Measurements from ENCODE around the gene ASZ1.
"Not testable (repeated sequence)": the region's sequence is repeated elsewhere in the genome, so short reads cannot be mapped to it uniquely, and the experiment has no call there.

ASZ1 gene, protein sequence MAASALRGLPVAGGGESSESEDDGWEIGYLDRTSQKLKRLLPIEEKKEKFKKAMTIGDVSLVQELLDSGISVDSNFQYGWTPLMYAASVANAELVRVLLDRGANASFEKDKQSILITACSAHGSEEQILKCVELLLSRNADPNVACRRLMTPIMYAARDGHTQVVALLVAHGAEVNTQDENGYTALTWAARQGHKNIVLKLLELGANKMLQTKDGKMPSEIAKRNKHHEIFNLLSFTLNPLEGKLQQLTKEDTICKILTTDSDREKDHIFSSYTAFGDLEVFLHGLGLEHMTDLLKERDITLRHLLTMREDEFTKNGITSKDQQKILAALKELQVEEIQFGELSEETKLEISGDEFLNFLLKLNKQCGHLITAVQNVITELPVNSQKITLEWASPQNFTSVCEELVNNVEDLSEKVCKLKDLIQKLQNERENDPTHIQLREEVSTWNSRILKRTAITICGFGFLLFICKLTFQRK

DNA sequence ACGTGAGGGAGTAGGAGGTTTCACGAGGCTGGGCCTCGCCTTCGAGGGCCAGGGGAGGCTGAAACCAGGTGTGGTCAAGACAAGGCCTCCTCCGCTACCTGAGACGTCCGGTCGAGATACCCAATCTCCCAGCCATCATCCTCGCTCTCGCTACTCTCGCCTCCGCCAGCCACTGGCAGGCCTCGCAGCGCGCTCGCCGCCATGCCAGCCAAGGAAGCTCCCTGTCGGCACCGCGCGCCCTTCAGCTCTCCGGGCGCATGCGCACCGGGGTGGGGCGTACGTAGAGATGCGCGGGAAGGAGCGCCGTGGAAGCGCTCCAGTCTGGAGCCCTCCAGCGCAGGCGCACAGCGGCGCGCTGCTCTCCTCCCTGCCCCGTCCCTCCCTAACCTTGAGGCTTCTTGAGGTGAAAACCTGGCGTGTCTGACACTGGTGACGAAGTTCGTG is at the start of gene ASZ1:
TSS of gene ASZ1 (minus strand) at position 236 of the 444 bp plus-strand sequence. CDS start at position 203, 33 bp downstream.
- DNase-seq = no peak

DNA sequence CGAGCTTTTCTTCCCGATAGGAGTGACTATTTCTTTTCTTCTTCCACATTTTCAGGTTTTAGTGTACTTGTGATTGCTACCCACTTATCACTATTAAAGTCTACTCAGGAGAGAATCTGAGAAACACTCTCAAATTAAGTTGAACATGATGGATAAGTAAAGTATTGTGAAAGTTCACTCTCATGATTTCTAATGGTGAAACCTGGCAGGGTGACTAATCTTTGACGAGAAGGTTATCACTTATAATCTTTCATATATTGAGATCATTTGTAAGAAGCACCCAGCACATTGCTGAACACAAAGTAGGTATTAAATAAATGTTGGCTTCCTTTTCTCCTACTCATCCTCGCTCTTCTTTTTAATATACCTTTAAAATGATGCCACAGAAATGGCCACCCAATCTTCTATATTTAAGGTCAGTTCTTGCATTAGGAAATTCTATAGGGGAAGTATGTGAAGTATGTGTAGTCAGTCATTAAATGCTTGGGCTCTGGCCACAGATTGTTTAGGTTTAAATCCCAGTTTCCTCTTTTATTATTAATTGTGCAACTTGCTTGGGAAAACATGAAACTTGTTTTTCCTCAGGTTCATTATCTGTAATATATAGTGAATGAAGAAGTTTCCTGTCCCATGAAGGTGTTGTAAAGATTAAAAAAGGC is 49.4 kb upstream of the ASZ1 start:
- no peak for DNase-seq

DNA sequence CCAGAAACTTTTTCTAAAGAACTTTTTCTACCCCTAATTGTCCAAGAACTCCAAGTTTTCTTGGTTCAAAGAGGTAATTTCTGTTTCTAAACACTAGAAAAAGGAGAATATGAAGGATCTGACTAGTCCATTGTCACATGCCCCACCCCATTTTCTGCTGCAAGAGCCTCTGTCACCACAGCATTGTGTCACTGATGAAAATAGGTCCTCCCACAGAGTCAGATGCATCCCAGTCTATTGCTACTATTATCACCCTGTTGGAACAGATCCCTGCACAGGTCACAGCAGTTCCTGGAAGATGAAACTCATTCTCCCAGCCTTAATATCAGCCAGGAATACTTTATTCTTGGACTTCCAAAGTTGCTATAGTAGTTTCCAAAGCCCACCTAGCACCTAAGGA is 45.0 kb upstream of the ASZ1 start:
- DNase-seq = no peak

DNA sequence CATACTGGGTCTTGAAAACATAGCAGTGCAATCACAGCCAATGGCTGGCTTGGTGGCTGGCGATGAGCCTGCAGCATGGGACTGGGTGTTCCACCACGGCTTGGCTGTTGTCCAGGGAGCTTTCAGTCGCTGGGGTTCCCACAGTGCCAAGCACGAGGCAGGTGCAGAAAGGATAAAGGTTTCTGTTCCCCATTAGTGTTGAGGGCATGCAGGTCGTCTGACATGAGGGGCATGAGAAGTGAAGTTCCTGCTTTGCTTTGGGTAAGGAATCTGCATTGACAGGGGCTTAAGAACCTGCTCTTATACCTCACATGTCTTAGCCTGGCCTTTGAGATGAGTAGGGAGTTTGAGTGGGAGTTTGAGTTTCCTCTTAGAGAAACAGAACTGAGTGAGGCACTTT is 43.5 kb upstream of the ASZ1 start:
- no peak for DNase-seq

DNA sequence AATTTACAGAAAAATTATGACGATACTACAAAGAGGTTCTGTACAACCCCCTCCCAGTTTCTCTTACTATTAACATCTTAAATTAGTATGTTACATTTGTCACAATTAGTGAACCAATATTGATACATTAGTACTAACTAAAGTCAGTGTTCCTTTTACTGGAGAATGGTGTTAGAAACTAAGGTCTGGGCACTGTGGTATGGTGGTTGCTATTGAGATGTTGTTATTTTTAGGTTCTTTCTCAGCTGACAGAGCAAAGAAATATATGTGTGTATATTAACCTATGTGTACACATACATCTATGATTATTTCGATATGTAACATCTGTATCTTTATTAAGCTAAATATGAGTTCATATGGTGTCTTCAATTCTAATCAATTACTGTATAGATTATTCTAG is 40.9 kb upstream of the ASZ1 start:
- DNase-seq = no peak

DNA sequence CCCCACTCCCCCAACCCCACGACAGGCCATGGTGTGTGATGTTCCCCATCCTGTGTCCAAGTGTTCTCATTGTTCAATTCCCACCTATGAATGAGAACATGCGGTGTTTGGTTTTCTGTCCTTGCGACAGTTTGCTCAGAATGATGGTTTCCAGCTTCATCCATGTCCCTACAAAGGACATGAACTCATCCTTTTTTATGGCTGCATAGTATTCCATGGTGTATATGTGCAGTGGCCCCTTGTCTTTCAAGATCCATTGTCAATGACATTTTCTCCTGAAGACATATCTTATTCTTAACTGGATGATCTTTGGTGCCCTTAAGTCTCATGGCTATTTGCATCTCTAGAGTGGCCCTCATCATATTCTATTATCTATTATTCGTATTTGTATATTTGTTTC is 33.5 kb upstream of the ASZ1 start:
- DNase-seq = not testable (repeated sequence)

DNA sequence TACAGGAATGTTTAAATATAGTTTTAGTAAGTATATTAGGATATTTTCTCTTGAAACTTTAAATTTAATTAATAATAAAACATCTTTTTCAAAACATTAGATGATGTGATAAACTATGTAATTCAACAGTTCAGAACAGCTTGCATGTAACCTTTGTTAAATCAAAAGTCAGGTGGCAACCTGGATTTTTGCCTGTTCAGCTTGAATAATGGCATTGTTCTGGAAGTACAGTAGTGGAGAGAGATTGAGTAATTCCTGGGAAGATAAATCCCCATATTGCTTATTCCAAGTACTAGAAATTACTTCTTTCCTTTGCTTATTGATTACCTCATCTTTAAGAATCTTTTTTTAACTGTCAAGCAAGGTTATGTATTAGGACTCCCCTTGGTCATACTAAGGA is 32.4 kb upstream of the ASZ1 start:
- DNase-seq = no peak

DNA sequence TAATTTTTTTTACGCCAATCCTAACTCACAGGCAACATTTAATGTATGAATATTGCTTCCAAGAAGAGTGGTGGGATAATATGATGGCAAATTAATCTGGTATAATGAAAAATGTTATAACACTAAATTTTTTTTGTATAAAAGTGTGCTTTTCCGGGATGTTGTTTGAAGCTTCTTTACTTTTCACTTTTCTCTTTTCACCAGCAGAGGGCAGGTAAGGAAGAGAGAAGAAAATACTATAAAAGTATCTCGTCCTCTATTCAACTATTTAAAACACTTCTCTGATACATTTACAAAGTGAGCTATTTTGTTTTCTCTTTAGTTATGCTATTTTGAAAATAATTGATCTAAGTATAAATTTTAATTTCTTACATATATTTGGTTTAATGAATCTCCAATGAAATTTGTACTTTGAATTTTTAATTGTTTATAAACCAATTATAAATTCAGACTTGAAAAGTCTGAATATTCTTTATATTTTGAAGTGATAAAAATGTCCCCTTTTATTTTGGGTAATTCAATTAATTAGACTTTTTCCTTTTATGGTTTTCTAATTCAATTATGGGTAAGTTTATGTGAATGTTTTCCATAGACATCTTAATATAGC is 31.8 kb upstream of the ASZ1 start:
- no peak for DNase-seq

DNA sequence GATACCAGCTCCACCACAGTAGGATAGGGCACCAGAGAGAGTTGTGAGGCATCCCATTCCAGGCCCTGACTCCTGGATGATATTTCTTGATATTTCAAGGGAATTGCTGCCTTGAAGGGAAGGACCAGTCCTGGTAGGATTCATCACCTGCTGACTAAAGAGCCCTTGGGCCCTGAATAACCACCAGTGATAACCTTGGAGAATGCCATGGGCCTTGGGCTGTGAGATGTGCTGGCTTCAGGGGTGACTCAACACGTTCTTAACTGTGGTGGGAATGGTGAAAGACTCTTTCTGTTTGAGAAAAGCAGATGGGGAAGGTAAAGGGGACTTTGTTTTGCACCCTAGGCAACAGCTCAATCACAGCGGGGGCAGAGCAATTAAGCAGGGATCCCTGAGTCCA is 21.4 kb upstream of the ASZ1 start:
- DNase-seq = no peak

DNA sequence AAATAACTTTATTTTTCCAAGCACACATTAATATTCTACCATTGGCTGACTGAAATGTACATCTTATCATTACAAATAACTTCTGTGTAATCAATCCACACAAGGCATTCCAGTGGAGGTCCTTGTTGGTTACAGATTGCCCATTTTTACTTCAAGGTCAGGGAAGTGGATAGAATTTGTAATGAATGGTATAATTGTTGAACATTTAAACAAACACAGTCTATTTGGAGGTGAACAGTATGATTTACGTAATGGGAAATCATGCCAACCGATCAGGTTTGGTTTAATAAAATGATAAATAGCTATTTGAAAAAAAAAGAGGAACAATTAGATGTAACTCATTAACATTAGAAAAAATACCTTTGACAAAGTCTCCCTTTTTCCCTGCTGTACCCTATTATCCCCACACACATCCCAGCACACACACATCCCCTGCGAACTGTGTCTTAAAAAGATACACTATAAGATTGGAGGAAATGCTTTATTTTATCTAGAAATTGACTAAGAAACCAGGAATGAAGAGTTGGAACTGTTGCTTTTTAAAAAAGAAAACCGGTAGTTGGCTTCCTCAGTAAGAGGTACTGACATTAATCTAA is 19.0 kb upstream of the ASZ1 start:
- no peak for DNase-seq

DNA sequence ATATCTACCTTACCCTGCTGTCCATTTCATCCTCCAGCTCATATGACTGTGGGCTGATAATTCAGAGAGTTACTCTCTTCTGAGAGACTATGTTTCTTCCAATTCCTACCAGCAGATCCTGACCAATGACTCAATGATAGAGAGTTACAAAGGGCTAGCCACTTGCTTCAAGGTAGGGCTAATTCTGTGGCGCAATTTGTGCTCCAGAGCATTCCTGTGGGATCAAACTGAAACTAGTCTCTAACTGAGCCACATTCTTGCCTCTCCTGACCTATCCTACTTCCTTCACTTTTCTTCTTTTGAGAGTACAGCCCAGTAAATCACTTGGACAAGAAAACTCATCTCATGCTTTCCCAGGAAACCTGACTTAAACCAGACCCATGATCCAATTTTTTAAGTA is 17.9 kb upstream of the ASZ1 start:
- DNase-seq = no peak

DNA sequence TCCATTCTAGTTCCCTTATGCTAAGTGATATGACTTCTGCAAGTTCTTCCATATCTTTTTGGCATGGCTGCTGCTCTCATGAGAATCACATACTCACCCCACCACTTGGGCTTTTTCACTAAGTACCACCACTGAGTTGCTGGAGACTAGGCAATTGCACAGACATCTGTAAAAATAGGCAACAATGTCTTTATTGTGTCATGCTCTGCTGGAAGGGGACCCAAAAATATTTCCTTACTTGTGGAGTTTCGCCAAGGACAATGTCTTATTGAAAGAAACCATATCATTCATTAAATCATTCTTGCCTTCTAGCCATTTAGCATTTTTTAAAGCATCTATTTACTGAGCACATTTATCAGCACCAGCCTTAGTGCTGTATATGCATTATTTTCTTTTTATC is 17.4 kb upstream of the ASZ1 start:
- no peak for DNase-seq

DNA sequence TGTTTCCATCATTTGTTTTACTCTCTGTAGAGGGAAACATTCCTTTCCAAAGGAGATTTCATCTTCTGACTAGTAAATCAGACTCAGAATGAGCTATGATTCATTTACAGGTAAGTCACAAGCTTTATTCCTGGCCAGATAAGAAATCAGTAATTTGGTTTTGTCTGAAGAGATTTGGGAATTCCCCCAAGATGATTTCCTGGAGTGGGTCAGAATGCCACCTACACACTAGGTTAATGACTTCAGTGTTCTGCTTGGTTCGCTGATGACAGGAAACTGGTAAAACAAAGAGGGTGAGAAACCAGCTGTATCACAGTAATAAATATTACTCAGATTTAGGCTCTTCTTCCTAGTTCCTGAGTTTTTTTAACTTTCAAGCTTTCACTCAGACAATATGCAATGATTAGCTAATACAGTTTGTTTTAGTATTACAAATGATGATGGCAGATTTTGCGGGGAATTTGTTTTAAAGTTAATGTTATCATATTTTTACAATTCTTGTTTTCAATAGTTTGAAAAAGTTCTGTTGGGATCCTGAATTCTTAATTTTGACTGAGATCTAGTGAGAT is 8.3 kb upstream of the ASZ1 start:
- DNase-seq = no peak

DNA sequence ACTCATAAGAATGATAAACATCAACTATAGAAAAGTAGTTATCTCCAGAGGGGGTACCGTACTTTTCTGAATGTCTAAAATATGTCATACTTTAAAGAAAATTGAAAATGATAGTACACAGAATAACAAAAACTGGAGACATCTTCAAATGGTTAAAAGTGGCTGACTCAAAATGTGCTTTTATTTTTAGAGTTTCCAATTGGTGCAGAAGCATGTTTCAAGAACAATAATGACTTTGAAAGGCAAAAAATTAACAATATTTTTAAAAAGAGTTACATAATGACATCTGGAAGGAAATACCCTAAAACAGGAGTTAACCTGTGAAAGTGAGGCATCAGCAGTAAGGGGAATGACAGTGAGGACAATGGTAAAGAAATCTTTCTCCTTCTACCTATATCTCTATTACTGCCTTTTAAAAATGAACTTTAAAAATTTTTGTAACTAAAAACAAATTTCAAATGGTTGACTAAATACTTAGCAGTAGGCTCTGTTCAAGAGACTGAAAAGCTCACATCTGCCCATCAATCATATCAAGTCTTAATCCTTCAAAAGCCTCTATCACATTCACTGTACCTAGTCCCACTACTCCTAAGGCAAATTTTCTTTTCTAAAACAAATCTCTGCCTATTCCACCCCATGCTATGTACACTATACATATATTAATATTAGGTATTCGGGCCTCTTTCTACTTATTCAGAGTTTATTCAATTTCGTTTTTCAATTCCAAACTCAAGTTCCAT is 3.0 kb downstream of the ASZ1 start:
- DNase-seq = no peak

DNA sequence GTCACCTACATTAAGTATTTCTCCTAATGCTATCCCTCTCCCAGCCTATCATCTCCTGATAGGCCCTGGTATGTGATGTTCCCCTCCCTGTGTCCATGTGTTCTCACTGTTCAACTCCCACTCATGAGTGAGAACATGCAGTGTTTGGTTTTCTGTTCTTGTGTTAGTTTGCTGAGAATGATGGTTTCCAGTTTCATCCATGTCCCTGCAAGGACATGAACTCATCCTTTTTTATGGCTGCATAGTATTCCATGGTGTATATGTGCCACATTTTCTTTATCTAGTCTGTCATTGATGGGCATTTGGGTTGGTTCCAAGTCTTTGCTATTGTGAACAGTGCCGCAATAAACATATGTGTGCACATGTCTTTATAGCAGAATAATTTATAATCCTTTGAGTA is 12.7 kb downstream of the ASZ1 start:
- not testable (repeated sequence) for DNase-seq

DNA sequence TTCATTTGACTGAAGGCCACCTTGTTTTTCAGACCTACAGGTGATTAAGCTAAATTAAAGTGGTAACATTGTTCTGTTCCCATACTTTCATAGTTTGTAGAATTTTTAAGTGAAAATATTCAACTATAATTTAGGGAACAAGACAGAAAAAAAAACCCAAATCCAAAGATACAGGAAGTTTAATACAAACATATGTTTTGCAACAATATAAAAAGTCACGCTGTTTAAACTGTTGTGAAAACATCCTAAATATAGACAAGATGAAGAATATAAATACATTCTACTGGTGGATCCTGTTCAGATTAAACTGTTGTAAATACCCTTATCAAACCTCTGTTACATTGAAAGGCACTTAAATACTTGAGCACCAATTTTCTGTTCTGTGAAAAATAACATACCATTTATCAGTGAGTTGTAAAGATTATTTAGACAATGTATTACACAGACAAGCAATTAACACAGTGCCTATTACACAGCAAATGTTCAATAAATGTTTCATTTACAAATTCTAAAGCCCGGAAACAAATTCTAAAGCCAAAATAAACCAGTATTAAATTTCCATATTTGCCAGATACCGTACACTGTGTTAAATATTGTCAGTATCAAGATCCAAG is 14.2 kb downstream of the ASZ1 start:
- peak; percentile 11 for DNase-seq

DNA sequence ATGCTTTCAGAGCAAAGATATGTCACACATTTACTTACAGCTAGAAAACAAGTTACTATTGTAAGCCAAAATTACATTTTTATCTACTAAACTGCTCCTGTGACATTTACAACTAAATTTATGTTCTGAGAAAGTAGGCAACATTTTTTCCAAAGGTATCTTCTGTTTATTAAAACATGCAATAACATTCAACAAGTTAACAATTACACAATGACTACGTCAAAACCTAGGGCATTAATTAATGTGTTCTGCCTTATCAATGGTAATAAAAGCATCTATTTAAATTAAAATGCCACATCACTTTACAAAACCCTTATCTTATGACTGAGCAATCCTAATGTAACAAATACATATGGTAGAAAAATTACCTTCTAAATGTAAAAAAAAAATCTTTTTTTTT is 14.9 kb downstream of the ASZ1 start:
- DNase-seq = no peak

DNA sequence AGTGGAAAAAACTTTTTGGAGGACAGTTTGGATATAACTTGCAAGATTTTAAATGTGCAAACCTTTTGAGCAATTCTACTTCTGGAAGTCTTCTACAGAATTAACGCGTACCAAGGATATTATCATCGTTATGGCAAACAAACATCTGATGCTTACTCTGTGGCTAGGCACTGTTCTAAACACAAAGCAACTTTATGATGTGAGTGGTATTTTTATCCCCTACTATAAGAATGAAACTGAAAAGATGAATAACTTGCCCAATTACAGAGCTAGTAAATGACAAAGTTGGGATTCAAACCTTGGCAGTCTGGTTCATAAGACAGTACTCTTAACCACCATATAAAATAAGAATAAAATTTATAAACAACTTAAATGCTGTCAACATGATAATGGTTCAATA is 15.8 kb downstream of the ASZ1 start:
- no peak for DNase-seq

DNA sequence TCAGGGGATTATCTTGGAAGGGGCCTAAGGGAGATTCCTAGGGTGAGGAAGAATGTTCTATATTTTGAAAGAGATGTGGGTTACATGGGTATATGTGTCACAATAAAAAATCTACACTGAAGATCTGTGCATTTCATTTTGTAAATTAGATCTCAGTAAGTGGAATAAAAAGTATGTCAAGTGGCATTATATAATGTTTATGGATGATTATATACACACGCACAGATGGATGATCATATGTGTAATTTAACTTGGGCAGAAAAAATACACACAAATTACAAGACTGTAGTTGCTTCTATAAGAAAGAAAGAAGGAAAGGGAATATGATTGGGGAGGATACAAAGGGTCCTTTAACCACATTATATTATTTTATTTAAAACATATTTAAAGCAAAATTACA is 18.5 kb downstream of the ASZ1 start:
- DNase-seq = no peak

DNA sequence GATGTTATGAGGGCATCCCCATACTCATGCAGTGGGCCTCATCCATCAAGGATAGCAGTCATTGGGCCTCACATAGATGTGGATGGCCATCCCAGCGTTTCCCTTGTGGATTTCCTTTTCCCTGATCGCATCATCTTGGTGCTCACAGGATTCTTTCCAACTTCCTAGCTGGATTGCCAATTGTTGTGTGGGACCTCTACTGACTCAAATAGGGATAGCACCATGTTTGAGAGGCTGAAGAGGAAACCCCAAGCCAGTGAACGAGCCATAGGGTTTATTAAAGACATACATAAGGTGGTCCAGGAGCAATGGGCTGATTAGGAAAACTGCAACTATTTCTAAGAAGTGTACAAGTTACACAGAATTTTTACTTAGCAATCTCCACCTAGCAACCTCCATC is 21.8 kb downstream of the ASZ1 start:
- DNase-seq = no peak

DNA sequence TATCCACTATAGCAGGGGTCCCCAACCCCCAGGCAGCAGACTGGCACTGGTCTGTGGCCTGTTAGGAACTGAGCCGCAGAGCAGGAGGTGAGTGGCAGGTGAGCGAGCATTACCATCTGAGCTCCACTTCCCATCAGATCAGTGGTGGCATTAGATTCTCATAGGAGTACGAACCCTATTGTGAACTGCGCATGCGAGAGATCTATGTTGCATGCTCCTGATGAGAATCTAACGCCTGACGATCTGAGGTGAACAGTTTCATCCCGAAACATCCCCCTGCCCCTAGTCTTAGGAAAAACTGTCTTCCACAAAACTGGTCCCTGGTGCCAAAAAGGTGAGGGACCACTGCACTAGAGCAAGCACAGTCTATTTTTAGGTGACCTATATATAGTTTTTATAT is 23.6 kb downstream of the ASZ1 start:
- no peak for DNase-seq

DNA sequence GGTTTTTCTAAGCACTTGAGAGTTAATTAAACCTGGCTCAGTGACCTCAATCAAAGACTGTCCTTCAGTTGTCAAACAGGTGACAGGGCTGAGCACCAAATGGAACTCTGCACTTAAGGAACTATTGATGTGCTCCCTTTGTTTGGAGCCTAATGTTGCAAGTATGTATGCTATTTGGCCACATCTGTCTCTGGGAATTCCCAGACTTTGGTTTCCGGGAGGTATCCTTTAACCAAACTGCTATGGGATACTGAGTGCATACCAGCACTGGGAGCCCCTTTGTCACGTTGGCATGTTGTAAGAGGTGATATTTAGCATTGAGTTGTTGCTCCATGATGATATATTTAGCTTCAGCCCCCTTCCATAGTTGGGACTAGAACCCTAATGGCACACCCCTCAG is 25.2 kb downstream of the ASZ1 start:
- DNase-seq = no peak

Data from NCI-H2081 treated with DMSO at 0.1 percent for 48 hours (cell line).